K562 (cell line): ENCODE data around the gene LRRC10. TPM values are rescaled to one million over a fixed set of nuclear protein-coding genes. Genes with fewer than 3 reads are reported as not detected.
A peak's percentile ranks its signal among the peaks of the same experiment; 100 is the strongest.

Experiments used
- ATAC-seq: fragments of 200-7000 bp; cut with Tn5 transposase; 3 replicates; pipeline ENCODE4 v1.9.1; 2020; ENCODE audit warnings: moderate library complexity
- Bru-seq: library from RNA; stranded (reverse); fragments of 400-500 nt; gene quantifications from one replicate; lab custom pipeline; 2021; lab: Mats Ljungman, UMichigan
- BruChase-seq, 2 experiments: library from RNA; stranded (reverse); fragments of 400-500 nt; gene quantifications; one replicate each; lab custom pipeline; 2021; lab: Mats Ljungman, UMichigan
- BruUV-seq: library from RNA; stranded (reverse); fragments of 400-500 nt; replicated peaks from 2 replicates; lab custom pipeline; 2021; lab: Mats Ljungman, UMichigan
- CTCF ChIA-PET: fragments of 300-600 bp; formaldehyde crosslinking; extraction: SDS; loops from one replicate; lab custom pipeline; 2021; ENCODE audit warnings: low intra/inter-chr PET ratio; lab: Yijun Ruan, JAX
- POLR2A ChIA-PET: fragments of 300-600, 350-650 bp; sonication (Branson Sonifier 250); formaldehyde crosslinking; extraction: SDS; loops from one replicate; lab custom pipeline; 2021; ENCODE audit warnings: antibody characterized with exemption, inconsistent platforms; lab: Yijun Ruan, JAX
- DNase-seq, 4 experiments: peaks; one replicate each; pipeline versions ENCODE4 v3.0.0 to v3.0.0-alpha.2; 2011 to 2018; ENCODE audit warnings: low spot score in 3 of 4, mixed read lengths in 3 of 4; ENCODE audit errors: extremely low read depth in 1 of 4
- FAIRE-seq: peaks from 2 replicates; lab custom pipeline; 2011; peaks lifted over from hg19 to GRCh38; lab: Jason Lieb, UNC
- H2AFZ ChIP-seq: 2 replicates; pipeline ENCODE4 v1.6.0; 2011; ENCODE audit warnings: low read depth, low read length, control low read depth, inconsistent platforms
- H3K27ac ChIP-seq: fragments of 200-600 bp; 3 replicates; pipeline ENCODE4 v1.8.0; 2011; ENCODE audit warnings: low read depth, mild to moderate bottlenecking, control low read depth, inconsistent platforms, low read length, moderate library complexity, mixed read lengths; ENCODE audit errors: extremely low read depth
- H3K27me3 ChIP-seq, 2 experiments: fragments of 300-600 bp in 1 of 2; 2 replicates in 1 of 2; 3 replicates in 1 of 2; pipeline versions ENCODE4 v1.6.0 to v1.8.0; 2011; ENCODE audit warnings: inconsistent platforms in 2 of 2, low read length in 2 of 2, mild to moderate bottlenecking in 1 of 2, mixed read lengths in 1 of 2, moderate library complexity in 1 of 2; ENCODE audit not compliant: control insufficient read depth in 2 of 2, insufficient read depth in 2 of 2
- H3K36me3 ChIP-seq: fragments of 300-600 bp; 3 replicates; pipeline ENCODE4 v1.8.0; 2011; ENCODE audit warnings: mild to moderate bottlenecking, low read length, inconsistent platforms; ENCODE audit not compliant: control insufficient read depth, insufficient read depth
- H3K4me1 ChIP-seq, 2 experiments: fragments of 200-600 bp in 1 of 2; replicated peaks in 1 of 2; 2 replicates in 1 of 2; 3 replicates in 1 of 2; pipeline versions ENCODE4 v1.5.1 to v1.8.0; 2011; ENCODE audit warnings: inconsistent platforms in 2 of 2, low read length in 2 of 2, mild to moderate bottlenecking in 1 of 2, mixed read lengths in 1 of 2, moderate library complexity in 1 of 2; ENCODE audit not compliant: control insufficient read depth in 2 of 2, insufficient read depth in 2 of 2
- H3K4me2 ChIP-seq: 2 replicates; pipeline ENCODE4 v1.6.1; 2011; ENCODE audit warnings: low read length, control low read depth, inconsistent platforms, mixed read lengths; ENCODE audit not compliant: insufficient read depth
- H3K4me3 ChIP-seq: fragments of 200-600 bp; sonication (generic), shearing (Covaris generic); 2 replicates; pipeline ENCODE4 v1.5.1; 2016; ENCODE audit warnings: control low read depth, inconsistent platforms
- H3K79me2 ChIP-seq: fragments of 200-600 bp; 3 replicates; pipeline ENCODE4 v1.8.0; 2011; ENCODE audit warnings: low read length, inconsistent platforms; ENCODE audit not compliant: control insufficient read depth, insufficient read depth
- H3K9ac ChIP-seq, 2 experiments: 2 replicates each; pipeline versions ENCODE4 v1.6.0 to v1.6.1; 2011; ENCODE audit warnings: low read depth in 2 of 2, low read length in 2 of 2, control low read depth in 1 of 2, inconsistent platforms in 1 of 2, mild to moderate bottlenecking in 1 of 2, mixed read lengths in 1 of 2; ENCODE audit not compliant: insufficient read depth in 1 of 2
- H3K9me1 ChIP-seq: one replicate; pipeline ENCODE4 v1.6.0; 2011; ENCODE audit warnings: inconsistent platforms, mild to moderate bottlenecking, low read length, moderate library complexity; ENCODE audit not compliant: control insufficient read depth, insufficient read depth
- H3K9me3 ChIP-seq: replicated peaks from 2 replicates; pipeline ENCODE4 v1.5.1; 2011; ENCODE audit warnings: low read depth, low read length, inconsistent platforms; ENCODE audit not compliant: control insufficient read depth, insufficient read depth
- H4K20me1 ChIP-seq: replicated peaks from 2 replicates; pipeline ENCODE4 v1.6.1; 2011; ENCODE audit warnings: low read length, inconsistent platforms, mixed read lengths; ENCODE audit not compliant: control insufficient read depth, insufficient read depth
- CAMTA2 ChIP-seq: fragments of 250-450 bp; sonication (Bioruptor Pico); conservative IDR thresholded peaks from 2 replicates; pipeline ENCODE4 v1.5.1; 2022
- CCNT2 ChIP-seq: IDR thresholded peaks from 2 replicates; pipeline ENCODE4 v1.6.1; 2011; ENCODE audit warnings: borderline replicate concordance, low read depth, mild to moderate bottlenecking, moderate library complexity, mixed read lengths, low read length; ENCODE audit not compliant: insufficient read length; ENCODE audit errors: extremely low read depth
- ELF2 ChIP-seq: fragments of 250-450 bp; sonication (Bioruptor Pico); IDR thresholded peaks from 2 replicates; pipeline ENCODE4 v1.5.0; 2021; ENCODE audit warnings: mild to moderate bottlenecking
- MXI1 ChIP-seq: IDR thresholded peaks from 2 replicates; pipeline ENCODE4 v1.6.1; 2011; ENCODE audit warnings: low read depth, mild to moderate bottlenecking, improper control_type of control experiment, low read length
- SNIP1 ChIP-seq: fragments of 450-650 bp; IDR thresholded peaks from 2 replicates; pipeline ENCODE4 v1.7.1; 2017; ENCODE audit warnings: low read depth, mild to moderate bottlenecking
- ZNF165 ChIP-seq: fragments of 250-450 bp; sonication (Bioruptor Pico); IDR thresholded peaks from 2 replicates; pipeline ENCODE4 v1.4.0; 2020; ENCODE audit warnings: borderline replicate concordance
- ZNF445 ChIP-seq: fragments of 250-450 bp; sonication (Bioruptor Pico); IDR thresholded peaks from 2 replicates; pipeline ENCODE4 v1.4.0; 2020; ENCODE audit warnings: low read depth, mild to moderate bottlenecking, moderate library complexity
- WGBS: fragments of 100-300 bp; shearing (Covaris generic); methylation state at CpG from one replicate; pipeline ENCODE4 v1.1.6; 2016; ENCODE audit warnings: low coverage, mixed read lengths; ENCODE audit not compliant: insufficient coverage; ENCODE audit errors: missing lambda C conversion rate; 5-methylcytosine and 5-hydroxymethylcytosine counted together
- in situ Hi-C: fragments of 300-500 bp; cut with MboI; formaldehyde crosslinking; loops from 4 replicates; pipeline ENCODE4 v1.15.0; 2018; ENCODE audit warnings: inconsistent platforms, mixed read lengths
- intact Hi-C: fragments of 100-400 bp; cut with micrococcal nuclease; formaldehyde crosslinking; loops from 2 replicates; pipeline ENCODE4 v1.14.2; 2022
- long read RNA-seq, 3 experiments: library from polyadenylated mRNA in 2 of 3; library from RNA in 1 of 3; unstranded in 2 of 3; stranded (forward) in 1 of 3; transcript quantifications; one replicate each; pipeline ENCODE4 v2.0.0, GENCODE V29; 2019 to 2022
- polyA minus RNA-seq, 3 experiments: library from RNA; depleted of rRNA, polyadenylated mRNA; stranded (reverse); fragments of >200 nt; gene quantifications; 2 replicates each; pipeline ENCODE4 v1.2.3, GENCODE V29; 2011
- polyA plus RNA-seq, 8 experiments: library from polyadenylated mRNA; depleted of rRNA in 4 of 8; stranded (reverse) in 5 of 8; unstranded in 3 of 8; fragments of >200 nt; fragmentation: Nextera tagmentation in 2 of 8; fragmentation: Illumina TruSeq in 1 of 8; extraction: Ambion mirVana in 2 of 8; extraction: Trizol in 1 of 8; gene quantifications; 2 replicates each; pipeline versions ENCODE4 v1.2.1 to v1.2.3, GENCODE V29; 2011 to 2014; ENCODE audit warnings: inconsistent platforms in 1 of 8, missing spikeins in 1 of 8
- total RNA-seq, 7 experiments: library from RNA; depleted of rRNA in 6 of 7; stranded (reverse); fragments of >200 nt in 6 of 7; fragmentation: Illumina TruSeq in 2 of 7; extraction: Trizol in 2 of 7; gene quantifications; 2 replicates each; pipeline versions ENCODE4 v1.2.1 to v1.2.3, GENCODE V29; 2011 to 2021; ENCODE audit warnings: low replicate concordance in 1 of 7
- TF ChIP-seq, protein P1 (sequence below): fragments of 450-650 bp; IDR thresholded peaks from 2 replicates; pipeline ENCODE4 v1.6.1; 2017; ENCODE audit warnings: antibody characterized with exemption, mild to moderate bottlenecking
- TF ChIP-seq, protein P2 (sequence below): fragments of 250-450 bp; sonication (Bioruptor Pico); IDR thresholded peaks from 2 replicates; pipeline ENCODE4 v1.5.0; 2020; ENCODE audit warnings: mild to moderate bottlenecking
- TF ChIP-seq, protein P3 (sequence below): sonication (generic); formaldehyde crosslinking; IDR thresholded peaks from 2 replicates; pipeline ENCODE4 v1.8.0; 2022; ENCODE audit warnings: missing genetic modification reagents, mild to moderate bottlenecking, moderate library complexity, borderline replicate concordance

The LRRC10 gene, protein sequence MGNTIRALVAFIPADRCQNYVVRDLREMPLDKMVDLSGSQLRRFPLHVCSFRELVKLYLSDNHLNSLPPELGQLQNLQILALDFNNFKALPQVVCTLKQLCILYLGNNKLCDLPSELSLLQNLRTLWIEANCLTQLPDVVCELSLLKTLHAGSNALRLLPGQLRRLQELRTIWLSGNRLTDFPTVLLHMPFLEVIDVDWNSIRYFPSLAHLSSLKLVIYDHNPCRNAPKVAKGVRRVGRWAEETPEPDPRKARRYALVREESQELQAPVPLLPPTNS
- total RNA-seq (2011; cell fraction: chromatin; rRNA removed; ENCODE audit: low replicate concordance) = not detected in 2 replicates
- total RNA-seq (2011; cell fraction: nucleolus; rRNA removed) = not detected in 2 replicates
- total RNA-seq (2011; cell fraction: nucleoplasm; rRNA removed) = not detected in 2 replicates
- not detected in 2 replicates for total RNA-seq (2014; rRNA removed)
- not detected in 2 replicates for total RNA-seq (2014; rRNA removed; fragmentation: Illumina TruSeq; extraction: Trizol)
- not detected in 2 replicates for total RNA-seq (2015; rRNA removed; fragmentation: Illumina TruSeq; extraction: Trizol)
- not detected in 2 replicates for total RNA-seq (2021)
- polyA plus RNA-seq (2011; rRNA removed) = not detected in 2 replicates
- polyA plus RNA-seq (2011; cell fraction: cytosol; rRNA removed) = not detected in 2 replicates
- not detected in 2 replicates for polyA plus RNA-seq (2011; cell fraction: nucleus; rRNA removed)
- polyA plus RNA-seq (2012) = not detected in 2 replicates
- polyA plus RNA-seq (2014; fragmentation: Illumina TruSeq; extraction: Trizol) = not detected in 2 replicates
- not detected for polyA plus RNA-seq (2014; fragmentation: Nextera tagmentation; extraction: Ambion mirVana)
- polyA plus RNA-seq (2014; rRNA removed) = 0.09 TPM in 1 of 2 replicates, not detected in the other
- not detected in 2 replicates for polyA minus RNA-seq (2011; rRNA and poly(A)+ RNA removed)
- not detected in 2 replicates for polyA minus RNA-seq (2011; cell fraction: cytosol; rRNA and poly(A)+ RNA removed)
- polyA minus RNA-seq (2011; cell fraction: nucleus; rRNA and poly(A)+ RNA removed) = not detected in 2 replicates
- not detected for Bru-seq, nascent RNA
- BruChase-seq, experiment 1, labeled RNA remaining after a 2-hour chase = not detected
- not detected for BruChase-seq, experiment 2, labeled RNA remaining after a 6-hour chase
- long read RNA-seq, experiment 1 = 0 reads
- long read RNA-seq, experiment 2 = 0 reads
- long read RNA-seq, experiment 3 = 0 reads

DNA sequence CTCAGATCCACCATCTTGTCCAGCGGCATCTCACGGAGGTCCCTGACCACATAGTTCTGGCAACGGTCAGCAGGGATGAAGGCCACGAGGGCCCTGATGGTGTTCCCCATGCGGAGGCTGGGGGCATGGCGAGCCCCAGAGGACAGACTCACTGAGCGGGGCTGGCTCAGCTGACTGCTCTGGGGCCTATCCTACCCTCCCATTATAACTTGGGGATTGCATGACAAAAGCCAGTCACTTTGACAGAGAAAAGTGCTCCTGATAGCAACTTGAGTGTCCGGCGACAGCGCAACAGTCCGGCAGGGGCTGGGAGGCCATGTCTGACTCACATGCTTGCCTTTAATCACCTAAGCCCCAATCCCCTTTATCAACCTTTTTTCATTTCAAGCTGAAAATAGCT, at the start of gene LRRC10:
Gene LRRC10 (minus strand): TSS at position 179 of the 400 bp plus-strand sequence. CDS start 69 bp downstream, at position 110.
- peak in 2 of 4 experiments; percentile 27 to 48 for DNase-seq
- WGBS = 42% methylated on average over 10 of the region's 11 CpGs
- 0 out of 2 replicates have a peak, but pooled peaks cover 3% of the 10 kb centered on the region for H3K9me3 ChIP-seq
- H3K9me1 ChIP-seq = no peaks in the 10 kb centered on the region
- H4K20me1 ChIP-seq = no peaks in the 10 kb centered on the region
- ChIA-PET POLR2A (interaction anchor here (1.1 to 1.8 kb wide), 4 partner anchors 11 to 18 kb away, joined by 3 to 6 read pairs (median 4); no protein-coding TSS in a partner anchor), CTCF (no interaction called here)
- peak within 1 kb of the TSS in 1 of 2 experiments; percentile 62; a peak in 2 of 4 replicates for H3K9ac ChIP-seq
- H3K4me3 ChIP-seq = no peak within 1 kb of the TSS
- in situ Hi-C loops (no loop called here), intact Hi-C loops (no loop called here)
- H3K4me2 ChIP-seq = peak within 1 kb of the TSS; percentile 27; the same call in 1 of the 2 replicates
- no peak for FAIRE-seq
- peaks cover 14 to 16% of the 10 kb centered on the region in 2 experiments for H3K4me1 ChIP-seq
- no peaks in the 10 kb centered on the region; a peak in 1 of 5 replicates for H3K27me3 ChIP-seq
- BruUV-seq = no TSS peak
- no peak within 1 kb of the TSS for H3K27ac ChIP-seq
- H3K79me2 ChIP-seq = no peaks in the 10 kb centered on the region
- H3K36me3 ChIP-seq = no peaks in the 10 kb centered on the region
- H2AFZ ChIP-seq = peak within 1 kb of the TSS; percentile 64
- ATAC-seq = peak; percentile 62
- TF ChIP-seq, protein P1, sequence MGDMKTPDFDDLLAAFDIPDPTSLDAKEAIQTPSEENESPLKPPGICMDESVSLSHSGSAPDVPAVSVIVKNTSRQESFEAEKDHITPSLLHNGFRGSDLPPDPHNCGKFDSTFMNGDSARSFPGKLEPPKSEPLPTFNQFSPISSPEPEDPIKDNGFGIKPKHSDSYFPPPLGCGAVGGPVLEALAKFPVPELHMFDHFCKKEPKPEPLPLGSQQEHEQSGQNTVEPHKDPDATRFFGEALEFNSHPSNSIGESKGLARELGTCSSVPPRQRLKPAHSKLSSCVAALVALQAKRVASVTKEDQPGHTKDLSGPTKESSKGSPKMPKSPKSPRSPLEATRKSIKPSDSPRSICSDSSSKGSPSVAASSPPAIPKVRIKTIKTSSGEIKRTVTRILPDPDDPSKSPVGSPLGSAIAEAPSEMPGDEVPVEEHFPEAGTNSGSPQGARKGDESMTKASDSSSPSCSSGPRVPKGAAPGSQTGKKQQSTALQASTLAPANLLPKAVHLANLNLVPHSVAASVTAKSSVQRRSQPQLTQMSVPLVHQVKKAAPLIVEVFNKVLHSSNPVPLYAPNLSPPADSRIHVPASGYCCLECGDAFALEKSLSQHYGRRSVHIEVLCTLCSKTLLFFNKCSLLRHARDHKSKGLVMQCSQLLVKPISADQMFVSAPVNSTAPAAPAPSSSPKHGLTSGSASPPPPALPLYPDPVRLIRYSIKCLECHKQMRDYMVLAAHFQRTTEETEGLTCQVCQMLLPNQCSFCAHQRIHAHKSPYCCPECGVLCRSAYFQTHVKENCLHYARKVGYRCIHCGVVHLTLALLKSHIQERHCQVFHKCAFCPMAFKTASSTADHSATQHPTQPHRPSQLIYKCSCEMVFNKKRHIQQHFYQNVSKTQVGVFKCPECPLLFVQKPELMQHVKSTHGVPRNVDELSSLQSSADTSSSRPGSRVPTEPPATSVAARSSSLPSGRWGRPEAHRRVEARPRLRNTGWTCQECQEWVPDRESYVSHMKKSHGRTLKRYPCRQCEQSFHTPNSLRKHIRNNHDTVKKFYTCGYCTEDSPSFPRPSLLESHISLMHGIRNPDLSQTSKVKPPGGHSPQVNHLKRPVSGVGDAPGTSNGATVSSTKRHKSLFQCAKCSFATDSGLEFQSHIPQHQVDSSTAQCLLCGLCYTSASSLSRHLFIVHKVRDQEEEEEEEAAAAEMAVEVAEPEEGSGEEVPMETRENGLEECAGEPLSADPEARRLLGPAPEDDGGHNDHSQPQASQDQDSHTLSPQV = 0 out of 2 replicates have a peak, but pooled peaks have one; percentile 27
- no peak for TF ChIP-seq MXI1
- TF ChIP-seq CCNT2 = no peak
- no peak for TF ChIP-seq SNIP1
- no peak for TF ChIP-seq ZNF445 (CRISPR knock-in tag)
- no peak for TF ChIP-seq ZNF165
- TF ChIP-seq, protein P2, sequence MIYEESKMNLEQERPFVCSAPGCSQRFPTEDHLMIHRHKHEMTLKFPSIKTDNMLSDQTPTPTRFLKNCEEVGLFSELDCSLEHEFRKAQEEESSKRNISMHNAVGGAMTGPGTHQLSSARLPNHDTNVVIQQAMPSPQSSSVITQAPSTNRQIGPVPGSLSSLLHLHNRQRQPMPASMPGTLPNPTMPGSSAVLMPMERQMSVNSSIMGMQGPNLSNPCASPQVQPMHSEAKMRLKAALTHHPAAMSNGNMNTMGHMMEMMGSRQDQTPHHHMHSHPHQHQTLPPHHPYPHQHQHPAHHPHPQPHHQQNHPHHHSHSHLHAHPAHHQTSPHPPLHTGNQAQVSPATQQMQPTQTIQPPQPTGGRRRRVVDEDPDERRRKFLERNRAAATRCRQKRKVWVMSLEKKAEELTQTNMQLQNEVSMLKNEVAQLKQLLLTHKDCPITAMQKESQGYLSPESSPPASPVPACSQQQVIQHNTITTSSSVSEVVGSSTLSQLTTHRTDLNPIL (CRISPR knock-in tag) = no peak
- TF ChIP-seq ELF2 (CRISPR knock-in tag) = no peak
- no peak for TF ChIP-seq CAMTA2 (CRISPR knock-in tag)
- TF ChIP-seq, protein P3, sequence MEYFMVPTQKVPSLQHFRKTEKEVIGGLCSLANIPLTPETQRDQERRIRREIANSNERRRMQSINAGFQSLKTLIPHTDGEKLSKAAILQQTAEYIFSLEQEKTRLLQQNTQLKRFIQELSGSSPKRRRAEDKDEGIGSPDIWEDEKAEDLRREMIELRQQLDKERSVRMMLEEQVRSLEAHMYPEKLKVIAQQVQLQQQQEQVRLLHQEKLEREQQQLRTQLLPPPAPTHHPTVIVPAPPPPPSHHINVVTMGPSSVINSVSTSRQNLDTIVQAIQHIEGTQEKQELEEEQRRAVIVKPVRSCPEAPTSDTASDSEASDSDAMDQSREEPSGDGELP (CRISPR knock-in tag) = peak; percentile 20; the same call in 1 of the 2 replicates
